Measurements from ENCODE around the gene CDC6. TPM values are rescaled to one million over a fixed set of nuclear protein-coding genes. Genes with fewer than 3 reads are reported as not detected.

CDC6 gene
- total RNA-seq, 1 donor from 2014 or later, result 65.3 TPM

- no peak overlapping the region for H3K4me3 Mint-ChIP-seq
- Histone ChIP-seq H3K79me2 (ENCODE audit: low read depth) (peaks cover 6% of the 10 kb centered on the region), H3K27ac (no peak overlapping the region), H3K9me3 (ENCODE audit: low read depth) (no peaks in the 10 kb centered on the region), H3K9ac (no peak overlapping the region), H3K27me3 (no peaks in the 10 kb centered on the region), H3K36me3 (no peaks in the 10 kb centered on the region), H3K4me2 (no peak overlapping the region), H3F3A (ENCODE audit: low read depth) (no peaks in the 10 kb centered on the region), H2AFZ (replicated peaks) (no peak overlapping the region), H3K4me3 (no peak overlapping the region), H3K4me1 (peaks cover 8% of the 10 kb centered on the region), H4K20me1 (ENCODE audit: low read depth) (peaks cover 58% of the 10 kb centered on the region)
- no peak overlapping the region for H3K27ac Mint-ChIP-seq
- H3K27me3 Mint-ChIP-seq (ENCODE audit: insufficient read depth, low read depth), result no peaks in the 10 kb centered on the region
- TF ChIP-seq EZH2 (IDR thresholded peaks at IDR 0.05), result no peak
- TF ChIP-seq CTCF (IDR thresholded peaks at IDR 0.05), result no peak
- no peak for TF ChIP-seq EZH2phosphoT487 (IDR thresholded peaks at IDR 0.05)
- no peaks in the 10 kb centered on the region for H3K9me3 Mint-ChIP-seq
- peaks cover 16% of the 10 kb centered on the region for H3K4me1 Mint-ChIP-seq
- no peak for DNase-seq (ENCODE audit: low spot score)
- H3K36me3 Mint-ChIP-seq, result peaks cover 3% of the 10 kb centered on the region
Observed at GRCh38 chr17:40330850-40331470, 43.3 kb downstream of the CDC6 start.

GRCh38 chr17:40331743-40332641 is 44.3 kb downstream of the CDC6 start:
- H3K79me2 ChIP-seq (ENCODE audit: low read depth), result peaks cover 6% of the 10 kb centered on the region
- H3K27me3 ChIP-seq, result no peaks in the 10 kb centered on the region
- Mint-ChIP-seq H3K36me3 (peaks cover 3% of the 10 kb centered on the region), H3K4me3 (no peak overlapping the region), H3K4me1 (peaks cover 12% of the 10 kb centered on the region), H3K27ac (no peak overlapping the region), H3K27me3 (ENCODE audit: insufficient read depth, low read depth) (no peaks in the 10 kb centered on the region), H3K9me3 (no peaks in the 10 kb centered on the region)
- H4K20me1 ChIP-seq (ENCODE audit: low read depth), result peaks cover 59% of the 10 kb centered on the region
- H3K4me1 ChIP-seq, result peaks cover 8% of the 10 kb centered on the region
- no peak overlapping the region for H3K4me2 ChIP-seq
- no peak overlapping the region for H2AFZ ChIP-seq (replicated peaks)
- H3K27ac ChIP-seq, result no peak overlapping the region
- DNase-seq (ENCODE audit: low spot score), result no peak
- no peak overlapping the region for H3K9ac ChIP-seq
- H3K36me3 ChIP-seq, result no peaks in the 10 kb centered on the region
- H3K9me3 ChIP-seq (ENCODE audit: low read depth), result no peaks in the 10 kb centered on the region
- H3F3A ChIP-seq (ENCODE audit: low read depth), result no peaks in the 10 kb centered on the region
- no peak overlapping the region for H3K4me3 ChIP-seq
- TF ChIP-seq EZH2phosphoT487 (IDR thresholded peaks at IDR 0.05) (no peak), EZH2 (IDR thresholded peaks at IDR 0.05) (no peak), CTCF (IDR thresholded peaks at IDR 0.05) (no peak)

GRCh38 chr17:40333781-40334448 is 46.2 kb downstream of the CDC6 start:
- no peak overlapping the region for H2AFZ ChIP-seq (replicated peaks)
- peaks cover 56% of the 10 kb centered on the region for H4K20me1 ChIP-seq (ENCODE audit: low read depth)
- H3K36me3 ChIP-seq, result no peaks in the 10 kb centered on the region
- H3K79me2 ChIP-seq (ENCODE audit: low read depth), result peaks cover 3% of the 10 kb centered on the region
- Mint-ChIP-seq H3K9me3 (no peaks in the 10 kb centered on the region), H3K4me3 (peak overlapping the region; percentile 56), H3K27me3 (ENCODE audit: insufficient read depth, low read depth) (no peaks in the 10 kb centered on the region), H3K4me1 (peaks cover 9% of the 10 kb centered on the region), H3K27ac (no peak overlapping the region), H3K36me3 (peaks cover 3% of the 10 kb centered on the region)
- H3K27ac ChIP-seq, result no peak overlapping the region
- H3K9ac ChIP-seq, result no peak overlapping the region
- H3F3A ChIP-seq (ENCODE audit: low read depth), result no peaks in the 10 kb centered on the region
- no peak overlapping the region for H3K4me2 ChIP-seq
- no peak overlapping the region for H3K4me3 ChIP-seq
- H3K9me3 ChIP-seq (ENCODE audit: low read depth), result no peaks in the 10 kb centered on the region
- no peak for DNase-seq (ENCODE audit: low spot score)
- peaks cover 16% of the 10 kb centered on the region for H3K27me3 ChIP-seq
- H3K4me1 ChIP-seq, result peaks cover 14% of the 10 kb centered on the region
- TF ChIP-seq CTCF (IDR thresholded peaks at IDR 0.05), result no peak
- TF ChIP-seq EZH2 (IDR thresholded peaks at IDR 0.05), result no peak
- no peak for TF ChIP-seq EZH2phosphoT487 (IDR thresholded peaks at IDR 0.05)
